Measurements from ENCODE around the gene GAPVD1. TPM values are rescaled to one million over a fixed set of nuclear protein-coding genes. Genes with fewer than 3 reads are reported as not detected.

The GAPVD1 gene
- total RNA-seq, 4 donors from 2014 or later: 56.8 to 66.6 (median 63.9) TPM

- H3K27me3 ChIP-seq: no peaks in the 10 kb centered on the region
- H3K27ac ChIP-seq: peak overlapping the region in 2 of 4 donors; percentile 48 to 54
- H3K4me3 ChIP-seq: no peak overlapping the region
- TF ChIP-seq POLR2A (IDR thresholded peaks at IDR 0.05) (no peak), CTCF (IDR thresholded peaks at IDR 0.05) (no peak), EP300 (IDR thresholded peaks at IDR 0.05) (no peak)
- DNase-seq (ENCODE audit: low spot score in 2 of 2): no peak
- no peaks in the 10 kb centered on the region for H3K9me3 ChIP-seq
- peaks cover 0 to 54% (median 22%) of the 10 kb centered on the region in 4 donors for H3K4me1 ChIP-seq
- 90 to 91% methylated on average over 1 of the region's 1 CpG for WGBS, 2 donors
- H3K36me3 ChIP-seq: peaks cover 0 to 15% (median 0%) of the 10 kb centered on the region in 3 donors
These were observed 7.4 kb downstream of the GAPVD1 start for GRCh38 chr9:125269014-125269397.

- 65% methylated on average over 5 of the region's 5 CpGs for WGBS, 2 donors
- Histone ChIP-seq H3K4me1 (peaks cover 3 to 60% (median 25%) of the 10 kb centered on the region in 4 donors), H3K36me3 (peaks cover 0 to 12% (median 0%) of the 10 kb centered on the region in 3 donors), H3K4me3 (no peak overlapping the region), H3K27me3 (no peaks in the 10 kb centered on the region), H3K27ac (peak overlapping the region in 2 of 4 donors; percentile 46 to 53), H3K9me3 (no peaks in the 10 kb centered on the region)
- no peak for DNase-seq (ENCODE audit: low spot score in 2 of 2)
- TF ChIP-seq EP300 (IDR thresholded peaks at IDR 0.05) (no peak), POLR2A (IDR thresholded peaks at IDR 0.05) (no peak), CTCF (IDR thresholded peaks at IDR 0.05) (no peak)
These were observed 9.5 kb downstream of the GAPVD1 start for GRCh38 chr9:125271081-125271480.

- Histone ChIP-seq H3K27me3 (no peaks in the 10 kb centered on the region), H3K36me3 (peaks cover 0 to 4% (median 0%) of the 10 kb centered on the region in 3 donors), H3K4me1 (peaks cover 3 to 73% (median 25%) of the 10 kb centered on the region in 4 donors), H3K9me3 (no peaks in the 10 kb centered on the region), H3K27ac (peak overlapping the region in 3 of 4 donors; percentile 53 to 58 (median 55)), H3K4me3 (no peak overlapping the region)
- DNase-seq (ENCODE audit: low spot score in 2 of 2): no peak
- TF ChIP-seq CTCF (IDR thresholded peaks at IDR 0.05) (no peak), EP300 (IDR thresholded peaks at IDR 0.05) (no peak), POLR2A (IDR thresholded peaks at IDR 0.05) (no peak)
- 29 to 31% methylated on average over 3 of the region's 3 CpGs for WGBS, 2 donors
These were observed 11.1 kb downstream of the GAPVD1 start for GRCh38 chr9:125272697-125273096.

- H3K27ac ChIP-seq: no peak overlapping the region
- 90 to 94% methylated on average over 4 of the region's 4 CpGs for WGBS, 2 donors
- peaks cover 0 to 7% (median 0%) of the 10 kb centered on the region in 3 donors for H3K36me3 ChIP-seq
- TF ChIP-seq CTCF (IDR thresholded peaks at IDR 0.05) (no peak), POLR2A (IDR thresholded peaks at IDR 0.05) (no peak), EP300 (IDR thresholded peaks at IDR 0.05) (no peak)
- no peak overlapping the region for H3K4me3 ChIP-seq
- DNase-seq (ENCODE audit: low spot score in 2 of 2): no peak
- no peaks in the 10 kb centered on the region for H3K27me3 ChIP-seq
- H3K4me1 ChIP-seq: peaks cover 3 to 62% (median 17%) of the 10 kb centered on the region in 4 donors
- no peaks in the 10 kb centered on the region for H3K9me3 ChIP-seq
These were observed 15.1 kb downstream of the GAPVD1 start for GRCh38 chr9:125276771-125277170.

- no peaks in the 10 kb centered on the region for H3K9me3 ChIP-seq
- H3K27ac ChIP-seq: no peak overlapping the region
- DNase-seq (ENCODE audit: low spot score in 2 of 2): no peak
- no peak overlapping the region for H3K4me3 ChIP-seq
- H3K36me3 ChIP-seq: peaks cover 0 to 5% (median 0%) of the 10 kb centered on the region in 3 donors
- TF ChIP-seq EP300 (IDR thresholded peaks at IDR 0.05): no peak
- no peak for TF ChIP-seq CTCF (IDR thresholded peaks at IDR 0.05)
- TF ChIP-seq POLR2A (IDR thresholded peaks at IDR 0.05): no peak
- H3K4me1 ChIP-seq: peaks cover 3 to 58% (median 14%) of the 10 kb centered on the region in 4 donors
- no peaks in the 10 kb centered on the region for H3K27me3 ChIP-seq
These were observed 15.8 kb downstream of the GAPVD1 start for GRCh38 chr9:125277411-125277810.
